ENCODE results near the gene ZNF629.
A peak's percentile ranks its signal among the peaks of the same experiment; 100 is the strongest.

The ZNF629 gene

GRCh38 chr16:30766206-30766932 is 20.6 kb downstream of the ZNF629 start:
- DNase-seq, result no peak

GRCh38 chr16:30764816-30765465 is 22.1 kb downstream of the ZNF629 start:
- DNase-seq, result no peak

GRCh38 chr16:30764086-30764485 is 22.9 kb downstream of the ZNF629 start:
- DNase-seq, result no peak

GRCh38 chr16:30762991-30763725 is 23.8 kb downstream of the ZNF629 start:
- no peak for DNase-seq

- DNase-seq, result peak; percentile 94
These were observed 24.8 kb downstream of the ZNF629 start, which contains the start of the genes CFAP119 and RNF40 for GRCh38 chr16:30761928-30762902. TSS of gene CFAP119 (minus strand) at chr16:30762062. CDS start at chr16:30761748, 314 bp downstream. TSS of gene RNF40 (plus strand) at chr16:30762322. CDS start at chr16:30762546, 224 bp downstream.

- DNase-seq, result peak; percentile 64
These were observed 25.5 kb downstream of the ZNF629 start for GRCh38 chr16:30761427-30761927.

- DNase-seq, result no peak
These were observed 26.2 kb downstream of the ZNF629 start for GRCh38 chr16:30760577-30761426.

- no peak for DNase-seq
These were observed 26.9 kb downstream of the ZNF629 start for GRCh38 chr16:30760001-30760559.

- DNase-seq, result no peak
These were observed 28.0 kb downstream of the ZNF629 start for GRCh38 chr16:30758988-30759491.

- no peak for DNase-seq
These were observed 29.7 kb downstream of the ZNF629 start for GRCh38 chr16:30757316-30757715.

GRCh38 chr16:30756781-30757100 is 30.3 kb downstream of the ZNF629 start:
- no peak for DNase-seq

GRCh38 chr16:30755955-30756780 is 30.8 kb downstream of the ZNF629 start:
- no peak for DNase-seq

- DNase-seq, result no peak
These were observed 33.4 kb downstream of the ZNF629 start for GRCh38 chr16:30753596-30753995.

- DNase-seq, result no peak
These were observed 36.0 kb downstream of the ZNF629 start for GRCh38 chr16:30750876-30751465.

- no peak for DNase-seq
These were observed 36.8 kb downstream of the ZNF629 start for GRCh38 chr16:30750201-30750600.

- DNase-seq, result peak; percentile 60
These were observed 38.2 kb downstream of the ZNF629 start for GRCh38 chr16:30748634-30749445.

- peak; percentile 98 for DNase-seq
These were observed 39.0 kb downstream of the ZNF629 start, which contains the start of gene PHKG2 for GRCh38 chr16:30747799-30748633. TSS of gene PHKG2 (plus strand) at chr16:30748425. CDS start at chr16:30748821, 396 bp downstream.

Data from stimulated activated CD8-positive, alpha-beta memory T cell treated with anti-CD3 and anti-CD28 coated beads, Interleukin-4, amount 100 ng/mL, for 48 hours (primary cell).